IPS DF 6.9 (cell line): ENCODE measurements around the gene NTRK3.

ENCODE experiments used
- DNase-seq: peaks from one replicate; pipeline ENCODE4 v3.0.0-alpha.2; 2013; ENCODE audit warnings: low read depth, low spot score
- H3K27ac ChIP-seq: one replicate; pipeline ENCODE4 v1.5.1; 2013; ENCODE audit warnings: low read length, control low read depth
- H3K27me3 ChIP-seq: 2 replicates; pipeline ENCODE4 v1.6.1; 2013; ENCODE audit warnings: mild to moderate bottlenecking, low read length; ENCODE audit not compliant: control insufficient read depth, insufficient read depth
- H3K36me3 ChIP-seq: 2 replicates; pipeline ENCODE4 v1.6.1; 2013; ENCODE audit warnings: low read length; ENCODE audit not compliant: control insufficient read depth, insufficient read depth
- H3K4me1 ChIP-seq: 2 replicates; pipeline ENCODE4 v1.6.1; 2013; ENCODE audit warnings: low read length; ENCODE audit not compliant: control insufficient read depth, insufficient read depth
- H3K4me3 ChIP-seq: 2 replicates; pipeline ENCODE4 v1.5.1; 2013; ENCODE audit warnings: mild to moderate bottlenecking, low read length
- H3K9me3 ChIP-seq: 2 replicates; pipeline ENCODE4 v1.6.1; 2013; ENCODE audit warnings: low read length, inconsistent platforms; ENCODE audit not compliant: control insufficient read depth, insufficient read depth
- WGBS: extraction: QIAGEN DNeasy Blood & Tissue Kit; methylation state at CpG from one replicate; pipeline ENCODE4 v1.1.7; 2013; ENCODE audit warnings: mixed read lengths, missing lambda C conversion rate; ENCODE audit not compliant: insufficient read length, insufficient coverage; 5-methylcytosine and 5-hydroxymethylcytosine counted together

NTRK3 gene

GRCh38 chr15:88108477-88108876, 148.1 kb downstream of the NTRK3 start:
- no peaks in the 10 kb centered on the region for H3K36me3 ChIP-seq
- H3K4me1 ChIP-seq: no peaks in the 10 kb centered on the region
- no peaks in the 10 kb centered on the region for H3K9me3 ChIP-seq
- H3K27me3 ChIP-seq: no peaks in the 10 kb centered on the region
- no peak overlapping the region for H3K4me3 ChIP-seq
- no peak overlapping the region for H3K27ac ChIP-seq
- no peak for DNase-seq

DNA sequence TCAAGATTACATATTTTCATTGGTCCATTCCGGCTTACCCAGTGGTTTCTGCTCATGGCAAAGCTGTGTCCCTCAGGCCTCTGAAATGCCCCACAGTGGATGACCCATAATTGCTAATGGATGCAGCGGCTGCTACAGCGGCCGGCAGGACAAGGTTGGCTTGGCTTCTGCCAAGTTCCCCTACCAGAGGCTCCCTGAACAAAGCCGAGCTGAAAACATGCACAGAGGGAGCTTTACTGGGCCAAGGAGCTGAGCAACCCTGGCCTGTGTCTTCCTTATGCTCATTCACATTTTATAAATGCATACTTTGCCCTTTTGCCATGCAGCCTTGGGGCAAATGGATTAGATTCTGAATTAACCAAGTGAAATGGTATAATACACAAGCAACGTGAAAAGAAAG, 150.5 kb downstream of the NTRK3 start:
- WGBS: no CpG with 5 or more reads among the region's 6 CpGs

DNA sequence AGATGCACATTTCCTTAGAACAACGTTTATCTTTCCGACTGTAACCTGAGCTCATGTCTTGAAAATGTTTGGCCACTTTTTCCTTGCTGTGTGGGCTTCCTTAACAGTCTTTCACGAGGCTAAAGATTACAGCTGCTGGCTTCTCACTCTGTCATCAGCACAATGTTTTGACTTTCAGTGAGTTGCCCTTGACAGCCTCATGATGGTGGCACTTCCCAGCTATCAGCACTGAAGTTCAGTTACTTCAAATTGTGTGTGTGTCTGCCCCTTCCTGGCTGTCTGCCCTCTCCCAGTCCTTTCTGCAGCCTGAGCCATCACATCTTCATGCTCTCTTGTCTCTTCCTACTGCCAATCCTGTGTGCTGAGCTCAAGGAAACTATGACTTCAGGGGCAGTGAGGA, 152.2 kb downstream of the NTRK3 start:
- no CpG with 5 or more reads among the region's 3 CpGs for WGBS

More for the DNA sequence above, 150.5 kb downstream of the NTRK3 start:
- Histone ChIP-seq H3K36me3 (no peaks in the 10 kb centered on the region), H3K4me1 (no peaks in the 10 kb centered on the region), H3K9me3 (no peaks in the 10 kb centered on the region), H3K27ac (no peak overlapping the region), H3K27me3 (no peaks in the 10 kb centered on the region), H3K4me3 (no peak overlapping the region)
- DNase-seq: no peak

DNA sequence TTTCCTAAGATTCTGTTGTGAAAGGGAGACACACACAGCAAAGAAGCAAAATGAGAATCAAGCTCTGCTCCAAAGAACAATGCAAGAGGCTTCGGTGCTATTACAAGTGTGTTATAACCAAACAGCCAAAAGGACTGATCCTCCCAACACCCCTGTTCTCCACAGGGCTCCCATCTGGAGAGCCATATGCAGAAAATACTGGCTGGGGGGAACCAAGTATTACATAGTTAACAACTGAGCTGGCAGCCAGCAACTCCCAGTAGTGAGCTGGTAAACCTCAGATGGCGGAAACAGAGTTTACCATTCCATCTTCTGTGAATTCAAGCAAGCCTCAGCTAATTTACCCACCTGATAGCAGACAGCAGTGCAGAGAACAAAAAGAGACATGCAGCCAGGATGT, 156.4 kb downstream of the NTRK3 start:
- no peak for DNase-seq
- WGBS: no CpG with 5 or more reads among the region's 2 CpGs
- no peaks in the 10 kb centered on the region for H3K9me3 ChIP-seq

More for the DNA sequence above, 152.2 kb downstream of the NTRK3 start:
- Histone ChIP-seq H3K4me1 (no peaks in the 10 kb centered on the region), H3K4me3 (no peak overlapping the region), H3K9me3 (no peaks in the 10 kb centered on the region), H3K27me3 (no peaks in the 10 kb centered on the region), H3K36me3 (no peaks in the 10 kb centered on the region), H3K27ac (no peak overlapping the region)
- DNase-seq: no peak

GRCh38 chr15:88098361-88098760, 158.2 kb downstream of the NTRK3 start:
- Histone ChIP-seq H3K27me3 (no peaks in the 10 kb centered on the region), H3K27ac (no peak overlapping the region), H3K4me3 (no peak overlapping the region), H3K36me3 (no peaks in the 10 kb centered on the region), H3K4me1 (no peaks in the 10 kb centered on the region), H3K9me3 (no peaks in the 10 kb centered on the region)
- DNase-seq: no peak
- WGBS: no CpG with 5 or more reads among the region's 10 CpGs

More for the DNA sequence above, 156.4 kb downstream of the NTRK3 start:
- no peaks in the 10 kb centered on the region for H3K27me3 ChIP-seq
- no peaks in the 10 kb centered on the region for H3K4me1 ChIP-seq
- H3K4me3 ChIP-seq: no peak overlapping the region
- H3K27ac ChIP-seq: no peak overlapping the region
- no peaks in the 10 kb centered on the region for H3K36me3 ChIP-seq

GRCh38 chr15:88091444-88092016, 165.0 kb downstream of the NTRK3 start:
- no CpG with 5 or more reads among the region's 3 CpGs for WGBS
- Histone ChIP-seq H3K27me3 (no peaks in the 10 kb centered on the region), H3K4me3 (no peak overlapping the region), H3K9me3 (no peaks in the 10 kb centered on the region), H3K27ac (no peak overlapping the region), H3K36me3 (no peaks in the 10 kb centered on the region), H3K4me1 (no peaks in the 10 kb centered on the region)
- no peak for DNase-seq

DNA sequence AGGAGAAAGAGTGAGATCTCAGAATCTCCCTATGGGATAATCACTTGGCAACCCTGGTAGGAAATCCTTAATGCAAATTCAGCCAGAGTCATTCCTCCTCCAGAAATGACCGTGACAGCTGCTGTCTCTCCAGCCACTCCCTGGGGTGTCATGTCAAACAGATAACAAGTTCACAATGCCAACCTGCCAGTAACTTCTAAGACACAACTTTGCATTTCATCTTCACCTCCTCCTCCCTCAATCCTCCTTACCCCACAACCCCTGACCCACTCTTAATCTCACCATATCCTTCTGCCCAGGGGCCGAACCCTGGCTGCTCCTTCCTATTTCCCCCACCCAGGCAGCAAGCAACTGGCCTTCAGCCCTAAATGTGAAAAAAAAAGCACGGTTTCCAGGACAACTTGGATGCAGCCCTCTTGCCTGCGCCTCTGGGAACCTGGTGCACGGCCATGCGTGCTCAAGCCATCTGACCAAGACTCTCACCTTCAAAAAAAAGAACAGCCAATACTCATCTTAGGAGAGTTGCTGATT, 166.0 kb downstream of the NTRK3 start:
- Histone ChIP-seq H3K9me3 (no peaks in the 10 kb centered on the region), H3K4me1 (no peaks in the 10 kb centered on the region), H3K27ac (no peak overlapping the region), H3K27me3 (no peaks in the 10 kb centered on the region), H3K4me3 (no peak overlapping the region), H3K36me3 (no peaks in the 10 kb centered on the region)
- DNase-seq: no peak
- no CpG with 5 or more reads among the region's 6 CpGs for WGBS

DNA sequence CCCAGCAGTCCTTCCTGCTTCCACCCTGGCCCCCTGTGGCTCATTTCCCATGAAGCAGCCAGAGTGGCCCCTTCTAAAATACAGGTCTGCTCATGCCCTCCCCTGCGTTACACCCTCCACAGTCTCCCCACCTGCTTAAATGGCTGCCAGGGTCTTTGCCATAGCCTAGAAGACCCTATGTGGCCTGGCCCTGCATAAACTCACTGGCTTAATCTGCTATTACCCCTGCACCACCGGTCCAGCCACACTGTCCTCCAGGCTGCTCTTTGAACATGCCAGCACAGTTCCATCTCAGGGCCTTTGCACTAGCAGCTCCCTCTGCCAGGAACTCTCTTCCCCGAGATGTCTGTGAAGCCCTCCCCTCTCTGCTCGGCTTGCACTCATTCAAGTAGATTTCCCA, 166.8 kb downstream of the NTRK3 start:
- Histone ChIP-seq H3K36me3 (no peaks in the 10 kb centered on the region), H3K27ac (no peak overlapping the region), H3K4me3 (no peak overlapping the region), H3K27me3 (no peaks in the 10 kb centered on the region), H3K4me1 (no peaks in the 10 kb centered on the region), H3K9me3 (no peaks in the 10 kb centered on the region)
- WGBS: no CpG with 5 or more reads among the region's 4 CpGs
- DNase-seq: no peak

GRCh38 chr15:88089024-88089620, 167.4 kb downstream of the NTRK3 start:
- Histone ChIP-seq H3K4me3 (no peak overlapping the region), H3K4me1 (no peaks in the 10 kb centered on the region), H3K9me3 (no peaks in the 10 kb centered on the region), H3K27ac (no peak overlapping the region), H3K36me3 (no peaks in the 10 kb centered on the region), H3K27me3 (no peaks in the 10 kb centered on the region)
- no CpG with 5 or more reads among the region's 6 CpGs for WGBS
- no peak for DNase-seq

GRCh38 chr15:88083811-88084760, 172.5 kb downstream of the NTRK3 start:
- no peak for DNase-seq
- no peaks in the 10 kb centered on the region for H3K9me3 ChIP-seq
- no peaks in the 10 kb centered on the region for H3K36me3 ChIP-seq
- H3K4me3 ChIP-seq: no peak overlapping the region
- H3K27me3 ChIP-seq: no peaks in the 10 kb centered on the region
- H3K27ac ChIP-seq: no peak overlapping the region
- H3K4me1 ChIP-seq: no peaks in the 10 kb centered on the region
- WGBS: no CpG with 5 or more reads among the region's 9 CpGs
